ENCODE results near the gene CLCNKB. TPM values are rescaled to one million over a fixed set of nuclear protein-coding genes. Genes with fewer than 3 reads are reported as not detected.
"Not testable (repeated sequence)": the region's sequence is repeated elsewhere in the genome, so short reads cannot be mapped to it uniquely, and the experiment has no call there.

The CLCNKB gene
- total RNA-seq, 1 experiment from 2014 or later: not detected

GRCh38 chr1:16042096-16042495 lies 1.5 kb upstream of the CLCNKB start:
- DNase-seq (ENCODE audit: low read depth, low spot score): no peak
- intact Hi-C loops (cut with micrococcal nuclease; ENCODE audit: unreplicated experiment): no loop called here
- POLR2A ChIA-PET: no interaction called here
- BruUV-seq (replicated peaks): no TSS peak
- Histone ChIP-seq H3K27ac (ENCODE audit: low read length) (no peak overlapping the region), H3K27me3 (ENCODE audit: control insufficient read depth, insufficient read depth, low read length) (no peaks in the 10 kb centered on the region), H3K9me3 (ENCODE audit: control insufficient read depth, insufficient read depth, low read depth, low read length) (no peaks in the 10 kb centered on the region), H3K4me3 (ENCODE audit: low read depth in 2 of 2, low read length in 2 of 2) (no peak overlapping the region), H3K4me1 (ENCODE audit: control insufficient read depth, insufficient read depth, low read length) (no peaks in the 10 kb centered on the region), H3K36me3 (ENCODE audit: control insufficient read depth, insufficient read depth, low read length) (no peaks in the 10 kb centered on the region)
- peak; percentile 36 for ATAC-seq
- in situ Hi-C loops (cut with HindIII; ENCODE audit: low pct_unique_long_range_greater_than_20kb, low sequenced_read_pairs): no loop called here
- TF ChIP-seq SIN3A (IDR thresholded peaks at IDR 0.05; ENCODE audit: borderline replicate concordance, insufficient read depth, low read depth, low read length): no peak
- TF ChIP-seq CTCF (IDR thresholded peaks at IDR 0.05): peak; percentile 64; the same call in 1 of the 2 replicates
- CTCF ChIA-PET: no interaction called here

DNA sequence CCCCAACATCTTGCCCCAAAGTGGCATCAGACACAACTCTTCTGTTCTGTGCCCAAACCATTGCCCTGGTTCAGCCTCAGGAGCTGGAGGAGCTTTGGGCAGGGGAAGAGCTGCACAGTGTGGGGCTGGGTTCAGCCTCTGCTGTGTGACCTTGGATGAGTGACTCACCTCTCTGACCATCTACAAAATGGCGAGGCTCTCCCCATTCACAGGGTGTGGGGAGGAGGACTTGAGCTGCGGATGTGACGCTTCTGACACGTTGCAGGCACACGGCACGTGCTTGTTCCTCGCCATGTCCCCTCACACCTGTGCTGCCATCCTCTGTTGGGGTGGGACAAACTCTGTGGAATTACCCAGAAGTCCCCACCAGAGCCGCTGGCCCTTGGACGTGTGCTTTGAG lies 928 bp upstream of the CLCNKB start:
- BruUV-seq (replicated peaks); H3K9me3 ChIP-seq (ENCODE audit: control insufficient read depth, insufficient read depth, low read depth, low read length); H3K4me1 ChIP-seq (ENCODE audit: control insufficient read depth, insufficient read depth, low read length); H3K27me3 ChIP-seq (ENCODE audit: control insufficient read depth, insufficient read depth, low read length); POLR2A ChIA-PET; H3K4me3 ChIP-seq (ENCODE audit: low read depth in 2 of 2, low read length in 2 of 2); H3K36me3 ChIP-seq (ENCODE audit: control insufficient read depth, insufficient read depth, low read length); in situ Hi-C loops (cut with HindIII; ENCODE audit: low pct_unique_long_range_greater_than_20kb, low sequenced_read_pairs); intact Hi-C loops (cut with micrococcal nuclease; ENCODE audit: unreplicated experiment); DNase-seq (ENCODE audit: low read depth, low spot score); CTCF ChIA-PET; H3K27ac ChIP-seq (ENCODE audit: low read length): not testable (repeated sequence)
- 0 out of 2 replicates have a peak, but pooled peaks have one; percentile 14 for ATAC-seq

DNA sequence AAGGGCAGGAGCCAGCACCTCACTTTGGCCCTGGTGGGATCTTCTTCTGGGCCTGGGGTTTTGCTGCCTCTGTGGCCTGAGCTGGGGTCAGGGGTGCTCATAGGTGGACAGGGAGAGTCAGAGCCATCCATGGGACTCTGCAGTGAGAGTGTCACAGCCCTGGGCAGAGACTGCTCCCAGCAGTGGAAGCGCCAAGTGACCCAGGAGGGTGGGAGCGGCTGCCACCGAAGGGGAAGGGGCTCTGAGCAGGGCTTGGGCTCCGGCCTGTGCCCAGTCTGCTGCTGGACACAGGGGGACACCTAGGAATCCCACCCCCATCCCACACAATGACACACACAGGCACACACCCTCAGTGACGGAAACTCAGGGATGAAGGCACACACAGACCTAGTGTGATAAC lies 368 bp downstream of the CLCNKB start:
- DNase-seq (ENCODE audit: low read depth, low spot score): no peak
- in situ Hi-C loops (cut with HindIII; ENCODE audit: low pct_unique_long_range_greater_than_20kb, low sequenced_read_pairs) (no loop called here), intact Hi-C loops (cut with micrococcal nuclease; ENCODE audit: unreplicated experiment) (no loop called here)
- ChIA-PET CTCF (no interaction called here), POLR2A (no interaction called here)
- H3K4me1 ChIP-seq (ENCODE audit: control insufficient read depth, insufficient read depth, low read length): no peaks in the 10 kb centered on the region
- no peaks in the 10 kb centered on the region for H3K27me3 ChIP-seq (ENCODE audit: control insufficient read depth, insufficient read depth, low read length)
- H3K9me3 ChIP-seq (ENCODE audit: control insufficient read depth, insufficient read depth, low read depth, low read length): no peaks in the 10 kb centered on the region
- no TSS peak for BruUV-seq (replicated peaks)
- H3K27ac ChIP-seq (ENCODE audit: low read length): no peak overlapping the region
- no peak overlapping the region for H3K4me3 ChIP-seq (ENCODE audit: low read depth in 2 of 2, low read length in 2 of 2)
- TF ChIP-seq REST (IDR thresholded peaks at IDR 0.05; ENCODE audit: insufficient read depth in 1 of 2, low read depth in 2 of 2, low read length in 1 of 2) (no peak), POLR2AphosphoS5 (IDR thresholded peaks at IDR 0.05; ENCODE audit: low read depth, low read length) (no peak), SIN3A (IDR thresholded peaks at IDR 0.05; ENCODE audit: borderline replicate concordance, insufficient read depth, low read depth, low read length) (no peak), CTCF (IDR thresholded peaks at IDR 0.05) (no peak), TCF7L2 (IDR thresholded peaks at IDR 0.05; ENCODE audit: low read depth, low read length) (no peak)
- no peak for ATAC-seq
- H3K36me3 ChIP-seq (ENCODE audit: control insufficient read depth, insufficient read depth, low read length): no peaks in the 10 kb centered on the region
